GM12865 (cell line): ENCODE data around the gene FTCD.

Experiments
- DNase-seq: peaks from one replicate; pipeline ENCODE4 v3.0.0; 2010; ENCODE audit warnings: low read depth
- H3K4me3 ChIP-seq: 2 replicates; pipeline ENCODE4 v1.5.1; 2011; ENCODE audit warnings: mild to moderate bottlenecking, low read depth, low read length, control low read depth
- CTCF ChIP-seq: IDR thresholded peaks from 2 replicates; pipeline ENCODE4 v1.5.1; 2011; ENCODE audit warnings: low read length, control low read depth, low read depth, inconsistent platforms; ENCODE audit not compliant: insufficient read depth; ENCODE audit errors: missing control alignments

Gene FTCD

GRCh38 chr21:46139686-46140085 is 15.7 kb downstream of the FTCD start:
- no peak for DNase-seq
- TF ChIP-seq CTCF: no peak

DNA sequence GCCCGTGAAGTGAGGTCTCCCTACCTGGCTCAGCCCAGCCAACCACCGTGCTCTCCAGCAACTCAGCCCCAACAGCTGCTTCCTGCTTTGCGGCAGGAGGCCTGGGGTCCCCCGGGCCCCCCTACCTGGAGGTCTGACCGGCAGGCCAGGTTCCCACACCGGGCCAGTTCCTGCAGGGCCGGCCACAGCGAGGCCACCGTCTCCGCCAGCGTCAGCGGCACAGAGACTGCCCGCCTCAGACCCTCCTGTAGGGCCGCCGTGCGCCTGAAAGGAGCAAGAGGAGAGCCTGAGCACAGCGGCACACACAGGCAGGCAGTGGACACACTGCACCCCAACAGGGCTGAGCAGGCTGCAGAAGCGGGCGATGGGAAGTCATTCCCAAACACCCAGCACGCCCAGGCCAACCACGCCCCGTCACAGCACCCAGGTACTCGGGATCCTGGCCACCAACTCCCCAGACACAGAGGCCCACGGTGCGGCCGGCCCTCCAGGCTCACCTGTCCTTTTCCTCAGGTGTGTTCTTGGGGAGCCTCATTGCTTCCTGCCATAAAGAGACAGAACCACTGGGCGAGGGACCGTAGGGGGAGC is 16.9 kb downstream of the FTCD start:
- no peak for TF ChIP-seq CTCF
- no peak for DNase-seq
- H3K4me3 ChIP-seq: no peak overlapping the region

More at GRCh38 chr21:46139686-46140085, 15.7 kb downstream of the FTCD start:
- no peak overlapping the region for H3K4me3 ChIP-seq

GRCh38 chr21:46137908-46138307 is 17.5 kb downstream of the FTCD start:
- TF ChIP-seq CTCF: no peak
- DNase-seq: no peak
- H3K4me3 ChIP-seq: no peak overlapping the region

DNA sequence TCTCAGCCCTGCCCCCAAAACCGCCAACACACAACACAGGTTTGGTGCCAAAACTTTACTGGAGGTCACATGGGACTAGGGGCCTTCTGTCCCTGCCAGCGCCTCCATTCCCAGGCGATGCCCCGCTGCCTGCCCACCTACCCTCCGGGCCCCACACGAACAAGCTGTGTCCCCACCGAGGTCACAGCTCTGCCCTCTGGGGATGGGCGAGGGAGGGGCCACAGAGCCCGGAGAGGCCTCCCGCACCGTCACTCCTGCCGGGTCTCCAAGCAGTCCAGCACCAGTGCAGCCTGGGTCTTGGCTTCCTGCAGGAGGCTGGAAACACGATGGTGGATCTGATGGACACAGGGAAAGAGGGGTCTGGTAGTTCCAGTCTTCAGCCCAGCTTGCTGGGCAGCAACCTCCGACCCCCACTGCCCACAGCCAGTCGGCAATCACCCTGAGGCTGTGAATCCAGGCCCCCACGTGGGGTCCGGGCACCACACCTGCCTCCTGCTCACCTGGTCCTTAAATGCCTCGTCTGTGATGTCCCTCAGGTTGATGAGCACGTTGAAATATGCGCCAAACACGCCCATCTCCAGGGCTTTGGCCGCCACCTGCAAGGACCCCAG is 18.5 kb downstream of the FTCD start:
- TF ChIP-seq CTCF: no peak
- no peak for DNase-seq

DNA sequence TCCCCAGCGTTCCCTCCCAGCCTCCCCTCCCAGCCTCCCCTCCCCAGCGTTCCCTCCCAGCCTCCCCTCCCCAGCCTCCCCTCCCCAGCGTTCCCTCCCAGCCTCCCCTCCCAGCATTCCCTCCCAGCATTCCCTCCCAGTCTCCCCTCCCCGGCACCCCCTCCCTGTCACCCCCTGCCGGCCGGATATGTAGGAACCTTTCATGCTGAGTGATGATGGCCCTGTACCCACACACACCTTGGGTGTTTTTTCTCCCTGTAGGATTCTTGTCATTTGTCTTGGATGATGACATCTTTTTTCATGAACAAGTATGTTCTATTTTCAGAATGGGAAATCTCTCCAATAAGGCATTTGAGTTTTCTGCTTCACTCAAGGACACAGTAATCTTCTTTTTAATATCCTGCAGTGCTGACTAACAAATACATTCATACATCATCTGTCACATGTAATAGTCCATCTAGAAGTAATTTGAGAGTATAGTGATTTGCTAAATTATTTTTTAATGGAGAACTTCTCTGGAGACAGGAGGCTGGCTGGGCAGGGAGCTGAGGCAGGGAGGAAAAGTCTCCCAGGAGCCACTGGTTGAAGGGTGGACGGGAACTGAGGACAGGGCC is 19.5 kb downstream of the FTCD start:
- no peak overlapping the region for H3K4me3 ChIP-seq
- TF ChIP-seq CTCF: no peak
- no peak for DNase-seq

More for the DNA sequence above, 18.5 kb downstream of the FTCD start:
- H3K4me3 ChIP-seq: no peak overlapping the region

- TF ChIP-seq CTCF: no peak
- no peak overlapping the region for H3K4me3 ChIP-seq
- no peak for DNase-seq
Measured at GRCh38 chr21:46131838-46132651, 23.3 kb downstream of the FTCD start.
